Measurements from ENCODE around the gene COL2A1. TPM values are rescaled to one million over a fixed set of nuclear protein-coding genes. Genes with fewer than 3 reads are reported as not detected.

COL2A1 gene
- total and polyA plus RNA-seq, 9 of the 15 experiments (the other 6 are each of a cell fraction or from before 2014, with no cell fraction given): 0.46 TPM; not detected in 8

GRCh38 chr12:47989023-47989417 lies 15.3 kb downstream of the COL2A1 start (continued):
- TF ChIP-seq GTF2E2 (tag; IDR thresholded peaks at IDR 0.05): no peak
- TF ChIP-seq DNMT1 (IDR thresholded peaks at IDR 0.05): no peak

- H3K27me3 ChIP-seq (ENCODE audit: control insufficient read depth in 2 of 2, insufficient read depth in 2 of 2, low read length in 2 of 2): peaks cover 47 to 96% of the 10 kb centered on the region in 2 experiments
- H4K20me1 ChIP-seq (replicated peaks; ENCODE audit: control insufficient read depth, insufficient read depth, low read length): peaks cover 6% of the 10 kb centered on the region; the same call in 1 of the 2 replicates
- no peak for FAIRE-seq
- H3K36me3 ChIP-seq (ENCODE audit: control insufficient read depth, insufficient read depth, low read length): no peaks in the 10 kb centered on the region
- H3K9ac ChIP-seq (ENCODE audit: insufficient read depth in 1 of 2, low read depth in 2 of 2, low read length in 2 of 2): no peak overlapping the region
- H3K4me2 ChIP-seq (ENCODE audit: insufficient read depth, low read length): no peak overlapping the region
- no peak for TF ChIP-seq ESRRA (IDR thresholded peaks at IDR 0.05; ENCODE audit: borderline replicate concordance, low read depth)
- TF ChIP-seq RFX1 (IDR thresholded peaks at IDR 0.05): peak; percentile 78
- H2AFZ ChIP-seq (ENCODE audit: low read depth, low read length): no peak overlapping the region
- CTCF ChIA-PET (ENCODE audit: low intra/inter-chr PET ratio): no interaction called here
- H3K79me2 ChIP-seq (ENCODE audit: control insufficient read depth, insufficient read depth, low read length): no peaks in the 10 kb centered on the region
- H3K27ac ChIP-seq (ENCODE audit: extremely low read depth, low read depth, low read length): no peak overlapping the region
- POLR2A ChIA-PET: interaction anchor here (0.6 to 1.3 kb wide), 3 partner anchors 10 to 251 kb away, joined by 3 read pairs; no protein-coding TSS in a partner anchor
- no peaks in the 10 kb centered on the region; a peak in 1 of 5 replicates for H3K4me1 ChIP-seq (replicated peaks in 1 of 2; ENCODE audit: control insufficient read depth in 2 of 2, insufficient read depth in 2 of 2, low read length in 2 of 2)
- intact Hi-C loops (cut with micrococcal nuclease): no loop called here
- H3K4me3 ChIP-seq: no peak overlapping the region
- BruUV-seq (replicated peaks): no TSS peak
- DNase-seq (ENCODE audit: extremely low read depth in 1 of 4, low spot score in 3 of 4): no peak
- WGBS (ENCODE audit: insufficient coverage, low coverage, missing lambda C conversion rate): 5% methylated on average over 15 of the region's 15 CpGs
- in situ Hi-C loops (cut with MboI): no loop called here
- H3K9me3 ChIP-seq (replicated peaks; ENCODE audit: control insufficient read depth, insufficient read depth, low read depth, low read length): no peaks in the 10 kb centered on the region
- H3K9me1 ChIP-seq (ENCODE audit: control insufficient read depth, insufficient read depth, low read length): no peaks in the 10 kb centered on the region
- no peak for ATAC-seq
These were observed 15.9 kb downstream of the COL2A1 start for GRCh38 chr12:47988073-47989022.
